KBM-7 (cell line): ENCODE measurements around the gene SPATA25.
A peak's percentile ranks its signal among the peaks of the same experiment; 100 is the strongest.
"Not testable (repeated sequence)": the region's sequence is repeated elsewhere in the genome, so short reads cannot be mapped to it uniquely, and the experiment has no call there.

Experiments
- DNase-seq: peaks from one replicate; pipeline ENCODE4 v3.0.0-alpha.2; 2015
- in situ Hi-C: fragments of 300-500 bp; cut with MboI; formaldehyde crosslinking; loops from 2 replicates; pipeline ENCODE4 v1.14.3; 2020; ENCODE audit warnings: low sequenced_read_pairs, low pct_unique_long_range_greater_than_20kb, mixed read lengths

Gene SPATA25, protein sequence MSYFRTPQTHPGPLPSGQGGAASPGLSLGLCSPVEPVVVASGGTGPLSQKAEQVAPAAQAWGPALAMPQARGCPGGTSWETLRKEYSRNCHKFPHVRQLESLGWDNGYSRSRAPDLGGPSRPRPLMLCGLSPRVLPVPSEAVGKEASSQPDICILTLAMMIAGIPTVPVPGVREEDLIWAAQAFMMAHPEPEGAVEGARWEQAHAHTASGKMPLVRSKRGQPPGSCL

DNA sequence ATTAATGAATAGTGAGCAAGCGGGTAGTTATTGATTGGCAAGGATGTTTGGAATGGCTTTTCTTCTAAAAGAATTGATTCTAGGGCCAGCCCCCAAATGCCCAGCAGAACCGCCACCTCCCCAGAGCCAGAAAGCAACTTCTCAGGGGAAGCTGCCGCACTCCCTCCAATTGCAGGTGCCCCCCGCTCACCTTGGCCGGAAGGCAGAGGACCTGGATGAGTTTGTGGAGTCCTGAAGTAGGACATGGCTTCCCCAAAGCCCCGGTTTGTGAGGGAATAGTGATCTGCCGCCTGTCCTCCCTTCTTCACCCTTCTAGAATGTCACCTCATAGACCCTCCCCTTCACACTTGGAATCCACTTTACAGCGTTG, at the start of gene SPATA25:
Gene SPATA25, minus strand, starts transcription at position 277 of the 370 bp plus-strand sequence. Its CDS starts 32 bp downstream, at position 245.
- in situ Hi-C loops: no loop called here
- no peak for DNase-seq

GRCh38 chr20:45935416-45936046, 48.1 kb upstream of the SPATA25 start:
- in situ Hi-C loops: no loop called here
- DNase-seq: no peak

DNA sequence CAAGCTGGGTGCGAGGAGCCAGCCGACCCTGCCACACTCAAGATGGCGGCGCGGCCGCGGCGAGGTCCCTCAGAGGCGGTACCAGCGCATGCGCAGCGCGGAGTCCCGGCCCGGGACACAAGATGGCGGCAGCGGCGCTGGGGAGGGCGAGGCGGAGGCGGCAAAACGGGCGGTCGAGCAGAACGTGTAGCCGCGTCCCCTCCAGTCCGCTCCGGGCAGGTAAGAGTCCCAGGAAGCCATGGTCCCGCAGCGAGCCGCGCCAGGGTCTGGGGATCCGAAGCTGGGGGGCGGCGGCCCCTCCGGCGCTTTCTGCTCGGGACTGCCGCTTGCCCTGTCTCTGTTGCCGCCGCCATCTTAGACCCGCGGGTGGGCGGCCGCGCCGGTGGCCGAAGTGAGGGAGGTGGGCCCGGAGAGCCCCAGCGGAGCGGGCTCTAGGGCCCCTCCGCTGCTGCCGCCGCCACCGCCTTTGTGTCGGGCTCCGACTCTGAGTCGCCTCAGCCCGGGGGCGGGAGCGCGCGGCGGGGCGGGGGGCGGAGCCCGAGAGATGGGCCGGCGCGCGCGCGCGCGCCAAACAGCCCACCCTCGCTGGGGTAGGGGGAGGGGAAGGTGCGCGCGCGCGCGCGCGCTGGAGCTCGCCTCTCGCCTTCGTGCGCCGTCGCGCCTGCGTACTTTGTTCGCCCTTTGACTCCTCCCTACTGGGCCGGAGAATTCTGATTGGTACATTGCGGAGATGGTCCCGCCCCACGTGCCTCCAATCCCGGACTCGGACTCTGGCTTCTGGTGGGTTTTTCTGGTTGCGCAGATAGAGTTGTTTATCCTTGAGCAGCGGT, 47.4 kb upstream of the SPATA25 start, which contains the start of gene PCIF1:
Gene PCIF1, plus strand, starts transcription at position 98 of the 830 bp plus-strand sequence. CDS start 4,317 bp downstream, outside the sequence.
- in situ Hi-C loops: no loop called here

GRCh38 chr20:45934046-45934585, 46.7 kb upstream of the SPATA25 start:
- in situ Hi-C loops: no loop called here
- no peak for DNase-seq

More for the DNA sequence above, 47.4 kb upstream of the SPATA25 start, which contains the start of gene PCIF1:
- DNase-seq: peak; percentile 98

- in situ Hi-C loops: no loop called here
- peak; percentile 79 for DNase-seq
These were observed 46.0 kb upstream of the SPATA25 start for GRCh38 chr20:45933266-45934045.

DNA sequence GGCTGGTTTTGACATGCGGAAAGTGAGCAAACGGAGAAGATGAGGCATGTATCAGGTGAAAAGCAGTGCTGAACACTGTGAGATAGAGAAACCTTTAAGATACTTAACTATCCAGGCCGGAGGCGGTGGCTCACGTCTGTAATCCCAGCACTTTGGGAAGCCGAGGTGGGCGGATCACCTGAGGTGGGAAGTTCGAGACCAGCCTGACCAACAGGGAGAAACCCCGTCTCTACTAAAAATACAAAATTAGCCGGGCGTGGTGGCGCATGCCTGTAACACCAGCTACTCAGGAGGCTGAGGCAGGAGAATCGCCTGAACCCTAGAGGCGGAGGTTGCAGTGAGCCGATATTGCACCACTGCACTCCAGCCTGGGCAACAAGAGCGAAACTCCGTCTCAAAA, 44.3 kb upstream of the SPATA25 start:
- in situ Hi-C loops, DNase-seq: not testable (repeated sequence)

DNA sequence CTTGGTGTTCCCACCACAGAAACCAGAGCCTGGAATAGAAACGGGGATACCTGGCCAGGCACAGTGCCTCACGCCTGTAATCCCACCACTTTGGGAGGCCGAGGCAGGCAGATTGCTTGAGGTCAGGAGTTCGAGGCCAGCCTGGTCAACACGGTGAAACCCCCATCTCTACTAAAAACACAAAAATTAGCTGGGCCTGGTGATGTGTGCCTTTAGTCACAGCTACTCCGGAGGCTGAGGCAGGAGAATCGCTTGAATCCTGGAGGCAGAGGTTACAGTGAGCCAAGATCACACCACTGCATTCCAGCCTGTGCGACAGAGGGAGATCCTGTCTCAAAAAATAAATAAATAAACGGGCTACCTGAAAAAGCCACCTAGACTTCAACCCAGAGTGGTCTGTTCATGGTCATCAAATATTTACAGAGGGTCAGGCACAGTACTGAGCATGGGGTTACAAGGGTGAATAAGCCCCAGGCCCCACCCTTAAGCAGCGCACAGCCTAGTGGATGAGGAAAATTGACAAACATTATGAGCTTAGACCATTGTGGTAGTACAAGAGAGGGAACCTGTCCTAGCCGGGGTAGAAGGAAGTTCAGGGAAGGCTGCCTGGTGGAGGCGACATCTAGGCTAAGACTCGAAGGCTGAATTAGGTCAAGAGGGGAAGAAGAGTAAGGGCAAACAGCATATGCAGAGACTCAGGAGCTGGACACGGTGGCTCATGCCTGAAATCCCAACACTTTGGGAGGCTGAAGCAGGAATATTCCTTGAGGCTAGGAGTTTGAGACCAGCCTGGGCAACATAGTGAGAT, 39.9 kb upstream of the SPATA25 start:
- no peak for DNase-seq
- in situ Hi-C loops: no loop called here

DNA sequence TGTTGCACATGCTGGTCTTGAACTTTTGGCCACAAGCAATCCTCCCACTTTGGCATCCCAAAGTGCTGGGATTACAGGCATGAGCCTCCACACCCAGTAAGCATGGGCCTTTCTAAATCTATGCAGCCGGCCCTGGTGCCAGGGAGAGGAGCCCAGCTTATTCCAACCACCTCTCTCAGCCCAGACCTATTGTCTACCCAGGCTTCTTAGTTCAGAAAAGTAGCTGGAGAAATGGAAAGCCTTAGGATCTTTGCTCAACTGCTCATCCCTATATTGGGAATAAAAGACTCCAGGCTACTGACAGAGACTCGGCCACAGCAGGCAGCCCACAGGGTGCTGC, 39.3 kb upstream of the SPATA25 start:
- in situ Hi-C loops: no loop called here
- no peak for DNase-seq

DNA sequence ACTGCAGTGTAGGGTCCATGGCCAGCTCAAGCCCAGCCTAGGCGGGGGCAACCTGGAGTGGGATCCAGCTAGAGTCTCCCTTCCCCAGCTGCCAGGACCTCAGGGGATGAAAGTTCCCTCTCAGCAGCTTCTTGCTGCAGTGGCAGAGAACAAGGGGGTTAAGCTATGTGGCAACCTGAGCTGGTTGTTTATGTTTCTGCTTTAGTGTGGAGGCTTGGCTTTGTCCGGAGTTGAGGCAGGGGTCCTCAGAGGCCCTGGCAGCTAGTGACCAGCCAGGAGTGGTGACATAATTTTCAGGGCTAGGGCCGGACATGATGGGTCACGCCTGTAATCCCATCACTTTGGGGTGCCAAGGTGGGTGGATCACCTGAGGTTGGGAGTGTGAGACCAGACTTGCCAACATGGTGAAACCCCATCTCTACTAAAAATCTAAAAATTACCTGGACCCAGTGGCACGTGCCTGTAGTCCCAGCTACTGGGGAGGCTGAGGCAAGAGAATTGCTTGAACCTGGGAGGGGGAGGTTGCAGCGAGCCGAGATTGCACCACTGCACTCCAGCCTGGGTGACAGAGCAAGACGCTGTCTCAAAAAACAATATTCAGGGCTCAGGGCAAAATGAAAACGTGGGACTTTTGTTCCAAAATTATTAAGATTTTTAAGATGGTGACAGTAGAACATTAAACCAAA, 38.5 kb upstream of the SPATA25 start:
- DNase-seq: no peak
- in situ Hi-C loops: no loop called here

DNA sequence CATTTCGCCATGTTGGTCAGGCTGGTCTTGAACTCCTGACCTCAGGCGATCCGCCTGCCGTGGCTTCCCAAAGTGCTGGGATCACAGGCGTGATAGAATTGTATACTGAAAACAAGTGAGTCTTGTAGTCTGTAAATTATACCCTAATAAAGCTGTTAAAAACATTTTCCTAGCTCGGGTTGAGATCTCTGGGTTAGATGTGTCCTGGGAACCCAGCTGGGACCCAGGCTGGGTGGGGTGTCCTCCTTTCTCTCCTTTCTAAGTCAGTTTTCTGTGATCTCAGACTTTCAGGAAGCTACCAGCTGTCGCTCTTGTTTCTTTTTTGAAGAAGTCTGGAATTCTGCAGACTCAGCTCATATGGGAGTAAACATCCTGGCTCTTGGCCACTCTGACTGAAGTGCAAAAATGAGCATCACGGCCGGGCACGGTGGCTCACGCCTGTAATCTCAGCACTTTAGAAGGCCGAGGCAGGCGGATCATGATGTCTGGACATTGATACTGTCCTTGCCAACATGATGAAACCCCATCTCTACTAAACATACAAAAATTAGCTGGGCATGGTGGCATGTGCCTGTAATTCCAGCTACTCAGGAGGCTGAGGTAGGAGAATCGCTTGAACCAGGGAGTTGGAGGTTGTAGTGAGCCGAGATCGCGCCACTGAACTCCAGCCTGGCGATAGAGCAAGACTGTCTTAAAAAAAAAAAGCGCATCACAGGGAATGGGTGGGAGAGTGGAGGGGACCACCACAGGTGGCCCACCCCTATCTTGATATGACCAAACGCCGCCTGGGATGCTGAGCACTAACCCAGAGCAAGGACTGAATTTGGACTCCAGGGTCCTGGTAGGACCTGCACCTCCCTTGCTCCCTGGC, 37.2 kb upstream of the SPATA25 start:
- in situ Hi-C loops: no loop called here
- DNase-seq: no peak

- in situ Hi-C loops: no loop called here
- DNase-seq: no peak
These were observed 34.1 kb upstream of the SPATA25 start for GRCh38 chr20:45921337-45922189.

DNA sequence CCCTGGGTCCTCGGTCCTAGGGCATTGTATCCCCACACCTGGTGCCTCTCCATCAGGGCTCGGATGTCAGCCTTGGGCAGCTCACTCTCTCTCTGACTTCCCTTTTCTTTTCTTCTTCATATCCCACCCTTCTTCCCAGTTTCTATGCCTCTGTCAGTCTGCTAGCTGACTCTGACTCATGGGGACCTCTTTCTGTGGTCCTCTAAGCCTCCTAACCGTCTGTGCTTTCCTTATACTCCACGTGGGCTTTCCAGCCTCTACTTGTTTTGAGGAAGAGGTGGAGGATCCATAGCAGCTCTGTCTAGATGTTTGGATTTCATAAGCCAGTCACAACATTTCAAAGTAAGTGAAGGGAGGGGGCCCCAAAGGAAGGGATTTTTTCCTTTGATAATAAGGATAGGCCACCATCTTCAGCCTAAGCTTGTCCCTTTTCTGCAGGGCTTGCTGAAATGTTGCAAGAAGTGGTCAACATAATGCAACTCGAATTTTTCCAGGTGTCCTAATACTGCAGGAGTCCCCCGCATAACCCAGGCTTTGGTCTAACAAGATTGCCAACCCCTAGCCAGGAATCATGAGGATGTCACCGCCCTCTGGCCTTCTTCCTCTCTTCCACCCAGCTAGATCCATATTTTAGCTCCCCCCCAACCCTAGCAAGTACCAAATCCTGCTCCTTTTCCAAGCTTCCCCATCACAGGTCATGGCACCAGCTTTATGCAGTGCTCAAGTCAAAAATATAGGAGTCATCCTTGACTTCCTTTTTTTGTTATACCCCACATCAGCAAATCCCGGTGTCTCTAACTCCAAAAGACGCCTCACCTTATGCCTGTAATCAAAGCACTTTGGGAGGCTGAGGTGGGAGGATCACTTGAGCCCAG, 33.3 kb upstream of the SPATA25 start:
- in situ Hi-C loops: no loop called here
- no peak for DNase-seq

GRCh38 chr20:45919542-45920399, 32.3 kb upstream of the SPATA25 start:
- in situ Hi-C loops: no loop called here
- no peak for DNase-seq

DNA sequence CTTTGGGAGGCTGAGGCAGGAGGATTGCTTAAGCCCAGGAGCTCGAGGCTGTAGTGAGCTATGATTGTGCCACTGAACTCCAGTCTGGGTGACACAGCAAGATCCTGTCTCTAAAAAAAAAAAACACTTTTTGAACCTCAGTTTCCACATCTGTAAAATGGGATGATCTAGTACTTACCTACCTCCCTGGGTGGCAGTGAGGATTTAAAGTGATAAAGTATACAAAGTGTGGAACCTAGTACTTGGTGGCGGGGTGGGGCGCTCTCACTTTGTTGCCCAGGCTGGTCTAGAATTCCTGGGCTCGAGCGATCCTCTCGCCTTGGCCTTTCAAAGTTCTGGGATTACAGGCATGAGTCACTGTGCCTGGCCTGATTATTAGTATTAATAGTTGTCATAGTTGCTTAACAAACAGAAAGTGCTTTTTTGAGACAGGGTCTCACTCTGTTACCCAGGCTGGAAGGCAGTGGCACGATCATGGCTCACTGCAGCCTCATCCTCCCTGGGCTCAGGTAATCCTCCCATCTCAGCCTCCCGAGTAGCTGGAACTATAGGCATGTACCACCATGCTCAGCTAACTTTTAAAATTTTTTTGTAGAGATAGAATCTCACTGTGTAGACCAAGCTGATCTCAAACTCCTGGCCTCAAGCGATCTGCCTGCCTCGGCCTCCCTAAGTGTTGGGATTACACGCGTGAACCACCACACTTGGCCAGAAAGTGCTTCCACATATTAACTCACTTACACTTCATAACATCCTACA, 31.5 kb upstream of the SPATA25 start:
- DNase-seq: no peak
- in situ Hi-C loops: no loop called here
